ENCODE measurements around the gene TROAP. TPM values are rescaled to one million over a fixed set of nuclear protein-coding genes. Genes with fewer than 3 reads are reported as not detected.

Gene TROAP
- total RNA-seq, 1 experiment from 2014 or later = 75.3 TPM

DNA sequence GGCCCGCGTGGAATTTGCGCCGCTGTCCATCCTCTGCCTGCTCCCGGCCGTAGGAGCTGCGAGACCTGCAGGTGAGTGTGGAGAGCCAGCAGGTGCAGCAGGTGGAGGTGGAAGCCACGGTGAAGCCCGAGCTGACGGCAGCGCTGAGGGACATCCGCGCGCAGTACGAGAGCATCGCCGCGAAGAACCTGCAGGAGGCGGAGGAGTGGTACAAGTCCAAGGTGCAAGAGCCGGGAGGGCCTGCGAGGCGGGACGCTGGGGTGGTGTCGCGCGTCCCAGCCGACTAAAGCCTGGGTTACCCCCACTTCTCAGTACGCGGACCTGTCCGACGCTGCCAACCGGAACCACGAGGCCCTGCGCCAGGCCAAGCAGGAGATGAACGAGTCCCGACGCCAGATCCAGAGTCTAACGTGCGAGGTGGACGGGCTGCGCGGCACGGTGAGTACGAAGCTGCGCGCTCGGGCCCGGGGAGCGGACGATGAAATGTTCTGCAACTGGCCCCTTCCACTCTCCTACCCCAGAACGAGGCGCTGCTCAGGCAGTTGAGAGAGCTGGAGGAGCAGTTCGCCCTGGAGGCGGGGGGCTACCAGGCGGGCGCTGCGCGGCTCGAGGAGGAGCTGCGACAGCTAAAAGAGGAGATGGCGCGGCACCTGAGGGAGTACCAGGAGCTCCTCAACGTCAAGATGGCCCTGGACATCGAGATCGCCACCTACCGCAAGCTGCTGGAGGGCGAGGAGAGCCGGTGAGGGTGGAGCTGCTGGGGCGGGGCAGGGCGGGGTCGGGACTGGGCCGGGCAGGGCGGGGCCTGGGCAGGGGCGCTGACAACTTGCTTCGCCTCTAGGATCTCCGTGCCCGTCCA, 26.0 kb upstream of the TROAP start:
- Histone ChIP-seq H4K20me1 (ENCODE audit: control insufficient read depth, insufficient read depth, insufficient read length) (peaks cover 3% of the 10 kb centered on the region), H3K18ac (ENCODE audit: insufficient read length, low read depth, low read length) (no peak overlapping the region), H3K23me2 (ENCODE audit: insufficient read length, low read depth, low read length, poor library complexity, severe bottlenecking) (peaks cover 5% of the 10 kb centered on the region), H4K5ac (ENCODE audit: insufficient read length, low read depth, low read length) (no peak overlapping the region), H2BK20ac (ENCODE audit: low read depth, low read length, poor library complexity, severe bottlenecking) (no peak overlapping the region), H2BK120ac (ENCODE audit: low read depth, low read length, poor library complexity, severe bottlenecking) (no peak overlapping the region), H2AK5ac (ENCODE audit: insufficient read length, low read length) (no peak overlapping the region), H2BK5ac (ENCODE audit: insufficient read length, low read length) (no peak overlapping the region), H3K4me2 (ENCODE audit: insufficient read depth, insufficient read length, low read length) (peak overlapping the region; percentile 53), H3K9ac (ENCODE audit: extremely low read depth, insufficient read length, low read length) (no peak overlapping the region), H3K56ac (ENCODE audit: insufficient read length, low read depth, low read length) (no peak overlapping the region), H3K14ac (ENCODE audit: insufficient read depth, low read length) (no peak overlapping the region), H3K27me3 (ENCODE audit: insufficient read depth, low read length) (peaks cover 55% of the 10 kb centered on the region), H2BK12ac (ENCODE audit: insufficient read length, low read depth, low read length) (no peak overlapping the region), H2BK15ac (ENCODE audit: low read depth, low read length) (no peak overlapping the region), H3K4me1 (ENCODE audit: insufficient read depth, low read length) (no peaks in the 10 kb centered on the region), H3K79me2 (ENCODE audit: insufficient read depth, low read length) (no peaks in the 10 kb centered on the region), H2AFZ (ENCODE audit: low read length) (no peak overlapping the region), H4K91ac (ENCODE audit: insufficient read length, low read depth, low read length) (no peak overlapping the region), H3K9me3 (ENCODE audit: control insufficient read depth, low read depth, low read length) (no peaks in the 10 kb centered on the region), H3K4ac (ENCODE audit: low read depth, low read length) (no peak overlapping the region), H3K79me1 (ENCODE audit: insufficient read depth, low read depth, low read length, poor library complexity, severe bottlenecking) (no peaks in the 10 kb centered on the region), H3T11ph (ENCODE audit: low read length) (no peak overlapping the region), H4K8ac (replicated peaks; ENCODE audit: insufficient read length, low read depth, low read length) (no peak overlapping the region), H3K27ac (ENCODE audit: insufficient read length, low read depth, low read length) (no peak overlapping the region), H3K23ac (ENCODE audit: insufficient read length, low read depth, low read length) (no peak overlapping the region)
- H3K36me3 Mint-ChIP-seq (ENCODE audit: insufficient read depth in 1 of 3, low read depth in 3 of 3) = no peaks in the 10 kb centered on the region; a peak in 2 of 7 replicates
- H3K4me3 Mint-ChIP-seq = peak overlapping the region; percentile 57 to 78
- H3K9me3 Mint-ChIP-seq = peaks cover 0 to 2% of the 10 kb centered on the region in 2 experiments; a peak in 1 of 5 replicates
- H3K27ac Mint-ChIP-seq = no peak overlapping the region
- peaks cover 14 to 41% of the 10 kb centered on the region in 2 experiments for H3K4me1 Mint-ChIP-seq
- TF ChIP-seq, protein P1, sequence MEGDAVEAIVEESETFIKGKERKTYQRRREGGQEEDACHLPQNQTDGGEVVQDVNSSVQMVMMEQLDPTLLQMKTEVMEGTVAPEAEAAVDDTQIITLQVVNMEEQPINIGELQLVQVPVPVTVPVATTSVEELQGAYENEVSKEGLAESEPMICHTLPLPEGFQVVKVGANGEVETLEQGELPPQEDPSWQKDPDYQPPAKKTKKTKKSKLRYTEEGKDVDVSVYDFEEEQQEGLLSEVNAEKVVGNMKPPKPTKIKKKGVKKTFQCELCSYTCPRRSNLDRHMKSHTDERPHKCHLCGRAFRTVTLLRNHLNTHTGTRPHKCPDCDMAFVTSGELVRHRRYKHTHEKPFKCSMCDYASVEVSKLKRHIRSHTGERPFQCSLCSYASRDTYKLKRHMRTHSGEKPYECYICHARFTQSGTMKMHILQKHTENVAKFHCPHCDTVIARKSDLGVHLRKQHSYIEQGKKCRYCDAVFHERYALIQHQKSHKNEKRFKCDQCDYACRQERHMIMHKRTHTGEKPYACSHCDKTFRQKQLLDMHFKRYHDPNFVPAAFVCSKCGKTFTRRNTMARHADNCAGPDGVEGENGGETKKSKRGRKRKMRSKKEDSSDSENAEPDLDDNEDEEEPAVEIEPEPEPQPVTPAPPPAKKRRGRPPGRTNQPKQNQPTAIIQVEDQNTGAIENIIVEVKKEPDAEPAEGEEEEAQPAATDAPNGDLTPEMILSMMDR (conservative IDR thresholded peaks at IDR 0.05) = peak; percentile 46
- no CpG with 5 or more reads among the region's 77 CpGs for WGBS (ENCODE audit: extremely low coverage, insufficient read length, low lambda C conversion rate)
- DNase-seq = peak; percentile 95
- H3K27me3 Mint-ChIP-seq (ENCODE audit: low read depth) = peaks cover 94% of the 10 kb centered on the region

Measured in H9 (cell line).